Activated CD4-positive, alpha-beta T cell treated with anti-CD3 and anti-CD28 coated beads, Interleukin-10, Interleukin-2, amounts not matched to agents 100 ng/mL and 50 ng/mL, durations not matched to agents 16 hours and 8 hours (primary cell): ENCODE data around the gene ACOX1.

Experiments
- DNase-seq: peaks from one replicate; pipeline ENCODE4 v3.0.0-alpha.2; 2020

Gene ACOX1

GRCh38 chr17:76008208-76008607 is 29.2 kb upstream of the ACOX1 start:
- no peak for DNase-seq

- DNase-seq = no peak
These were observed 28.8 kb upstream of the ACOX1 start for GRCh38 chr17:76007850-76008165.

GRCh38 chr17:76007131-76007849 is 28.3 kb upstream of the ACOX1 start:
- DNase-seq = no peak

GRCh38 chr17:76005263-76006149 is 26.5 kb upstream of the ACOX1 start:
- DNase-seq = peak; percentile 81

- DNase-seq = no peak
These were observed 25.8 kb upstream of the ACOX1 start for GRCh38 chr17:76004750-76005262.

- no peak for DNase-seq
These were observed 24.9 kb upstream of the ACOX1 start for GRCh38 chr17:76003915-76004314.

- no peak for DNase-seq
These were observed 23.1 kb upstream of the ACOX1 start for GRCh38 chr17:76002100-76002499.

- no peak for DNase-seq
These were observed 22.0 kb upstream of the ACOX1 start, which contains the start of gene CDK3 for GRCh38 chr17:76000755-76001521. Gene CDK3, plus strand, starts transcription at chr17:76000855. Its CDS starts 571 bp downstream, at chr17:76001426.

- peak; percentile 70 for DNase-seq
These were observed 21.2 kb upstream of the ACOX1 start for GRCh38 chr17:76000016-76000754.

GRCh38 chr17:75998327-75998795 is 19.4 kb upstream of the ACOX1 start:
- no peak for DNase-seq

- DNase-seq = peak; percentile 50
These were observed 18.0 kb upstream of the ACOX1 start for GRCh38 chr17:75996665-75997590.

- DNase-seq = no peak
These were observed 16.5 kb upstream of the ACOX1 start for GRCh38 chr17:75995385-75995925.

- DNase-seq = no peak
These were observed 15.9 kb upstream of the ACOX1 start for GRCh38 chr17:75994802-75995370.

GRCh38 chr17:75991396-75991795 is 12.4 kb upstream of the ACOX1 start:
- DNase-seq = no peak

GRCh38 chr17:75987041-75987440 is 8.1 kb upstream of the ACOX1 start:
- DNase-seq = no peak

- DNase-seq = no peak
These were observed 7.0 kb upstream of the ACOX1 start for GRCh38 chr17:75985986-75986385.

GRCh38 chr17:75983501-75984181 is 4.7 kb upstream of the ACOX1 start:
- no peak for DNase-seq

- no peak for DNase-seq
These were observed 2.2 kb upstream of the ACOX1 start for GRCh38 chr17:75981019-75981615.
